ENCODE measurements around the gene GATAD2B. TPM values are rescaled to one million over a fixed set of nuclear protein-coding genes. Genes with fewer than 3 reads are reported as not detected.

GATAD2B gene
- total RNA-seq, 1 donor from 2014 or later = 48.4 TPM

- Mint-ChIP-seq H3K27me3 (ENCODE audit: low read depth, unreplicated experiment) (peaks cover 7% of the 10 kb centered on the region), H3K9me3 (ENCODE audit: unreplicated experiment) (no peaks in the 10 kb centered on the region), H3K36me3 (ENCODE audit: low read depth, unreplicated experiment) (no peaks in the 10 kb centered on the region), H3K4me3 (ENCODE audit: unreplicated experiment) (no peak overlapping the region), H3K4me1 (ENCODE audit: low read depth, unreplicated experiment) (peaks cover 6% of the 10 kb centered on the region), H3K27ac (ENCODE audit: unreplicated experiment) (no peak overlapping the region)
- H2AFZ ChIP-seq (ENCODE audit: low read depth, low read length) = peak overlapping the region; percentile 76
- peak overlapping the region; percentile 45 for H3K9ac ChIP-seq (ENCODE audit: low read length)
- no peaks in the 10 kb centered on the region for H4K20me1 ChIP-seq (ENCODE audit: insufficient read depth, low read length)
- peak overlapping the region; percentile 16 for H3K4me3 ChIP-seq (ENCODE audit: insufficient read depth, low read depth, low read length)
- H3K27me3 ChIP-seq (ENCODE audit: insufficient read depth, low read length) = no peaks in the 10 kb centered on the region
- H3K79me2 ChIP-seq (ENCODE audit: insufficient read depth, low read length) = no peaks in the 10 kb centered on the region
- FAIRE-seq = no peak
- peak; percentile 83 for DNase-seq (ENCODE audit: low read depth)
- no peaks in the 10 kb centered on the region for H3K36me3 ChIP-seq (ENCODE audit: insufficient read depth, low read length)
- TF ChIP-seq EZH2 (IDR thresholded peaks at IDR 0.05; ENCODE audit: insufficient read depth, low read length) (no peak), CTCF (IDR thresholded peaks at IDR 0.05; ENCODE audit: insufficient read depth, low read depth, low read length) (no peak)
- H3K27ac ChIP-seq (ENCODE audit: low read depth, low read length) = peak overlapping the region; percentile 35
- no peaks in the 10 kb centered on the region for H3K9me3 ChIP-seq (ENCODE audit: insufficient read depth, low read depth, low read length)
- H3K4me1 ChIP-seq (ENCODE audit: insufficient read depth, low read length) = peaks cover 16% of the 10 kb centered on the region
- H3K4me2 ChIP-seq (ENCODE audit: low read length) = peak overlapping the region; percentile 67
Observed at GRCh38 chr1:153790966-153791647, 131.7 kb downstream of the GATAD2B start.

- TF ChIP-seq CTCF (IDR thresholded peaks at IDR 0.05; ENCODE audit: insufficient read depth, low read depth, low read length) (no peak), EZH2 (IDR thresholded peaks at IDR 0.05; ENCODE audit: insufficient read depth, low read length) (no peak)
- Histone ChIP-seq H3K9ac (ENCODE audit: low read length) (peak overlapping the region; percentile 45), H3K27me3 (ENCODE audit: insufficient read depth, low read length) (no peaks in the 10 kb centered on the region), H3K27ac (ENCODE audit: low read depth, low read length) (peak overlapping the region; percentile 35), H3K4me1 (ENCODE audit: insufficient read depth, low read length) (peaks cover 16% of the 10 kb centered on the region), H3K4me2 (ENCODE audit: low read length) (peak overlapping the region; percentile 67), H3K36me3 (ENCODE audit: insufficient read depth, low read length) (no peaks in the 10 kb centered on the region), H3K9me3 (ENCODE audit: insufficient read depth, low read depth, low read length) (no peaks in the 10 kb centered on the region), H4K20me1 (ENCODE audit: insufficient read depth, low read length) (no peaks in the 10 kb centered on the region), H3K79me2 (ENCODE audit: insufficient read depth, low read length) (no peaks in the 10 kb centered on the region), H2AFZ (ENCODE audit: low read depth, low read length) (peak overlapping the region; percentile 76), H3K4me3 (ENCODE audit: insufficient read depth, low read depth, low read length) (peak overlapping the region; percentile 16)
- FAIRE-seq = peak; percentile 34
- no peak overlapping the region for H3K4me3 Mint-ChIP-seq (ENCODE audit: unreplicated experiment)
- no peaks in the 10 kb centered on the region for H3K36me3 Mint-ChIP-seq (ENCODE audit: low read depth, unreplicated experiment)
- peaks cover 7% of the 10 kb centered on the region for H3K27me3 Mint-ChIP-seq (ENCODE audit: low read depth, unreplicated experiment)
- peaks cover 6% of the 10 kb centered on the region for H3K4me1 Mint-ChIP-seq (ENCODE audit: low read depth, unreplicated experiment)
- no peak overlapping the region for H3K27ac Mint-ChIP-seq (ENCODE audit: unreplicated experiment)
- H3K9me3 Mint-ChIP-seq (ENCODE audit: unreplicated experiment) = no peaks in the 10 kb centered on the region
- DNase-seq (ENCODE audit: low read depth) = peak; percentile 60
Observed at GRCh38 chr1:153790313-153790965, 132.3 kb downstream of the GATAD2B start.

All from astrocyte (in vitro differentiated cells and primary cell).